NCI-H82 treated with DMSO at 0.1 percent for 48 hours (cell line): ENCODE results near the gene ADAMTSL4.
"Not testable (repeated sequence)": the region's sequence is repeated elsewhere in the genome, so short reads cannot be mapped to it uniquely, and the experiment has no call there.

Source experiments
- DNase-seq: peaks from one replicate; lab custom pipeline; 2025; ENCODE audit not compliant: unreplicated experiment; lab: John Stamatoyannopoulos, UW

The ADAMTSL4 gene

DNA sequence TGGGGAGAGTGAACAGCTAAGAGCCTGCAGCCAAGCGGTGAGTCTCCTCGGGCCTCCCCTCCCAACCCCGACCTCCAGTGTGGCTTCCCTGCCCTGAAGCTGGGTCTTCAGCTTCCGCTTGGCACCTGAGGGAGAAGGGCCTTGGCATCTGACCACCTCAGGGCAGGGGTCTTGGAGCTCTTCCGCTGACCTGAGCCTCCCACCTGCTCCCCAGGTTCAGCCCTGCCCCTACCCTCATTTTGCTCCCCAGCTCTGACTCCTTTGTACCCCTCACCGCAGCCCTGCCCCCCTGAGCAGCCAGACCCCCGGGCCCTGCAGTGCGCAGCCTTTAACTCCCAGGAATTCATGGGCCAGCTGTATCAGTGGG lies 4.9 kb downstream of the ADAMTSL4 start:
- no peak for DNase-seq

DNA sequence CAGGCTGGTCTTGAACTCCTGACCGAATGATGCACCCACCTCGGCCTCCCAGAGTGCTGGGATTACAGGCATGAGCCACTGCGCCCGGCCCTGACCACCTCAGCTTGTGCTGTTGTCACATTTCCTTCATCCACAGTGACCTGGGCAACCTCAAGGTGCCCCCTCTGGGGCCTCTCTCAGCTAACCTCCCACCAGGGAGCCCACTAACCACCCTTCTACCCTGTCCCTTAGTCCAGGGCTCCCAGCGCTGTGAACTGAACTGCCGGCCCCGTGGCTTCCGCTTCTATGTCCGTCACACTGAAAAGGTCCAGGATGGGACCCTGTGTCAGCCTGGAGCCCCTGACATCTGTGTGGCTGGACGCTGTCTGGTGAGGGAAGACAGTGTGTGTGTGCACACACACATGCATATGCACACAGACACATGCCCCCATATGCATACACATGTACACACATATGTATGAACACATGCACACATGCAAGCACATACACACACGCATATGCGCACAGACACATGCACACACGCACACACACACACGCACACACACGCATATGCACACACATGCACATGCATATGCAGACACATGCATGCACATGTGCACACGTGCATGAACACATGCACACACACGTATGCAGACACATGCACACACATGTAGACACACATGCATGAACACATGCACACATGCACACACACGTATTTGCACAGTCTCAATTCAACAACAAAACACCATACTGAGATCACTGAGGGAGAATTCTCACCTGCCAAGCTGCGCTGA lies 6.2 kb downstream of the ADAMTSL4 start:
- no peak for DNase-seq

DNA sequence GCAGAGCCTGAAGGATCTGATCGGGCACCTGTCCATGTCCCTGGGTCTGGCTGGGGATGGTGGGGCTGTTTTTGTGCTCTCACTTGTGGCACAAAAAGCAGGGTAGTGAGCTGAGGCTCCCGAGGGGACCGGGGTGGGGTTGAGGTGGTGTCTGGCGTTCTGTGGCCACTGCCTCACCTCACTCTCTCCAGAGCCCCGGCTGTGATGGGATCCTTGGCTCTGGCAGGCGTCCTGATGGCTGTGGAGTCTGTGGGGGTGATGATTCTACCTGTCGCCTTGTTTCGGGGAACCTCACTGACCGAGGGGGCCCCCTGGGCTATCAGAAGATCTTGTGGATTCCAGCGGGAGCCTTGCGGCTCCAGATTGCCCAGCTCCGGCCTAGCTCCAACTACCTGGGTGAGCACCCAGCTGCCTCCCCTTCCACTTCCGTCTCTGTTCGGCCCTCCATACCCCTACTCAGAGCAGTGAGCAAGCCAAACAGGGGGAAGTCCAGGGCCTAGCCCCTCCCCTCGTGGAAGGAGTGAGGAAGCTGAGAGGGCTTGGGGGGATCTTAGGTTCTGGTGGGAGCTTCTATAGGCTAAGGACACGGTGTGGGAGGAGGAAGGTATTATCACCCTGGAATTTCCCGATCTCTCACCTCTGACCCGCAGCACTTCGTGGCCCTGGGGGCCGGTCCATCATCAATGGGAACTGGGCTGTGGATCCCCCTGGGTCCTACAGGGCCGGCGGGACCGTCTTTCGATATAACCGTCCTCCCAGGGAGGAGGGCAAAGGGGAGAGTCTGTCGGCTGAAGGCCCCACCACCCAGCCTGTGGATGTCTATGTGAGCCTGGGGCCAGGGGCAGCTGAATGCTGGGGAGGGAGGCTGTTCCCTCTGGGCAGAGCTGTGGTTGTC lies 7.0 kb downstream of the ADAMTSL4 start:
- no peak for DNase-seq

DNA sequence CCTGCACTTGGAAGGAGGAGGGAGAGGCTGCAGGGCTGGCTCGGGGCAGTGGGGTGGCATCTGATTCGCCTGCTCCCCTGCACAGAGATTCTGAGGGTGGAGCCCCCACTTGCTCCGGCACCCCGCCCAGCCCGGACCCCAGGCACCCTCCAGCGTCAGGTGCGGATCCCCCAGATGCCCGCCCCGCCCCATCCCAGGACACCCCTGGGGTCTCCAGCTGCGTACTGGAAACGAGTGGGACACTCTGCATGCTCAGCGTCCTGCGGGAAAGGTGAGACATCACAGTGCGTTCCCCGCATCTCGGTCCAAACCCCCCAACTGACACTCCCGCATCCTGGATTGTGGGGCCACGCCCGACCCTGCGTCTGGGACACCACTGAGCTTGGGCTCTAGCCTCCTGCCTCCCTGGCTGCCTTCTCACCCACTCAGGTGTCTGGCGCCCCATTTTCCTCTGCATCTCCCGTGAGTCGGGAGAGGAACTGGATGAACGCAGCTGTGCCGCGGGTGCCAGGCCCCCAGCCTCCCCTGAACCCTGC lies 7.9 kb downstream of the ADAMTSL4 start:
- DNase-seq: no peak

DNA sequence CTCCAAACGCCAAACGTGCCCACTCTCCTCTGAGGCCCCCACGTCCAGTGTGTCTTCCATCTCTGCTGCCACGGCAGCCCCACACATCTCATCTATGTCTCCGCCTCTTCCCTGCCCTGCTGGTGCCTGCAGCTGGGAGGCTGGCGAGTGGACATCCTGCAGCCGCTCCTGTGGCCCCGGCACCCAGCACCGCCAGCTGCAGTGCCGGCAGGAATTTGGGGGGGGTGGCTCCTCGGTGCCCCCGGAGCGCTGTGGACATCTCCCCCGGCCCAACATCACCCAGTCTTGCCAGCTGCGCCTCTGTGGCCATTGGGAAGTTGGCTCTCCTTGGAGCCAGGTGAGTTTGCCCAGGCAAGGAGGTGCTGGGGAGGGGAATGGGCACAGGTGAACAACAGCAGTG lies 8.6 kb downstream of the ADAMTSL4 start:
- no peak for DNase-seq

DNA sequence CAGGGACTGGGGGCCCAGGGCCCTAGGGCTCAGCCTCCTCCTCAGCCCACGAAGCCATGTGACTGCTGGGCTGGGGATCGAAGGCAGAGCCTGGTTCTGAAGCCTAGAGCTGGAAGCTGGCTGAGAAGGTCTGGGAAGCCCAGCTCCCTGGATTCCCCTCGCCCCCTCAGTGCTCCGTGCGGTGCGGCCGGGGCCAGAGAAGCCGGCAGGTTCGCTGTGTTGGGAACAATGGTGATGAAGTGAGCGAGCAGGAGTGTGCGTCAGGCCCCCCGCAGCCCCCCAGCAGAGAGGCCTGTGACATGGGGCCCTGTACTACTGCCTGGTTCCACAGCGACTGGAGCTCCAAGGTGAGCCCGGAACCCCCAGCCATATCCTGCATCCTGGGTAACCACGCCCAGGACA lies 9.1 kb downstream of the ADAMTSL4 start:
- DNase-seq: no peak

DNA sequence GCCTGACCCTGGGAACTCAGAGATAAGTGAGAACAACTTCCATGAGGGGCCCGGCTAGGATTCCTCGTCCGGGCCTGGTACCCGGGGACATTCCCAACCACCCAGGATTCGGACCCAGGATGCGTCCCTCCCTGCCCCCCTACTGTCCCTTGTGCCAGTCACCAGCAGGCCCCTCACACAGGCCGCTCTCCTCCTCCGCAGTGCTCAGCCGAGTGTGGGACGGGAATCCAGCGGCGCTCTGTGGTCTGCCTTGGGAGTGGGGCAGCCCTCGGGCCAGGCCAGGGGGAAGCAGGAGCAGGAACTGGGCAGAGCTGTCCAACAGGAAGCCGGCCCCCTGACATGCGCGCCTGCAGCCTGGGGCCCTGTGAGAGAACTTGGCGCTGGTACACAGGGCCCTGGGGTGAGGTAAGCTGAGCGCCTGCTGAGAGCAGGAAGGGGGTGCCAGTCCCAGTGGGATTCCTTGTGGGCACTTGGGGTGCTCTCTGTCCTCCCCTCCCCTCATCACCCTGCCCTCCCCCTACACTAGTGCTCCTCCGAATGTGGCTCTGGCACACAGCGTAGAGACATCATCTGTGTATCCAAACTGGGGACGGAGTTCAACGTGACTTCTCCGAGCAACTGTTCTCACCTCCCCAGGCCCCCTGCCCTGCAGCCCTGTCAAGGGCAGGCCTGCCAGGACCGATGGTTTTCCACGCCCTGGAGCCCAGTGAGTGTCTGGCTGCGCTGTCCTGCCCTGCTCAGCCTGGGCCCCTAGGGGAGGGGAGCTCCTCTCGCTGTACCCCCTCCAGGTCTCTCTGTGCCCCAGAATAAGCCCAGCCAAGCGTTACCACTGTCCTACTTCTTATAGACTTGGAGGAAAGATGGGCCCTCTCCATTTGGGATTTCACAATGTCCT lies 9.8 kb downstream of the ADAMTSL4 start:
- no peak for DNase-seq

DNA sequence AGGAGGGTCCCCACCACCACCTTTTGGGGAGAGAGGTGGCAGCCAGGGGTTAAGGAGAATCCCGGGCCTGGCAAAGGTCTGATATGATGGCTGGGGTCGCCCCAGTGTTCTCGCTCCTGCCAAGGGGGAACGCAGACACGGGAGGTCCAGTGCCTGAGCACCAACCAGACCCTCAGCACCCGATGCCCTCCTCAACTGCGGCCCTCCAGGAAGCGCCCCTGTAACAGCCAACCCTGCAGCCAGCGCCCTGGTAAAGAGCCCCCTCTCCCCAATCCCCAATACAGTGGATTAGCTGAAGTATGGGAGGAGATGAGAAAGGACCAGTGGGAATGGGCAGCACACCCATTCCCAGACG lies 10.4 kb downstream of the ADAMTSL4 start:
- DNase-seq: no peak

DNA sequence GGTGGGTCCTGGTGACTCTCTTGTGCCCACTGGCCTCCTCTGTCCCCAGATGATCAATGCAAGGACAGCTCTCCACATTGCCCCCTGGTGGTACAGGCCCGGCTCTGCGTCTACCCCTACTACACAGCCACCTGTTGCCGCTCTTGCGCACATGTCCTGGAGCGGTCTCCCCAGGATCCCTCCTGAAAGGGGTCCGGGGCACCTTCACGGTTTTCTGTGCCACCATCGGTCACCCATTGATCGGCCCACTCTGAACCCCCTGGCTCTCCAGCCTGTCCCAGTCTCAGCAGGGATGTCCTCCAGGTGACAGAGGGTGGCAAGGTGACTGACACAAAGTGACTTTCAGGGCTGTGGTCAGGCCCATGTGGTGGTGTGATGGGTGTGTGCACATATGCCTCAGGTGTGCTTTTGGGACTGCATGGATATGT lies 10.8 kb downstream of the ADAMTSL4 start:
- DNase-seq: peak; percentile 65

DNA sequence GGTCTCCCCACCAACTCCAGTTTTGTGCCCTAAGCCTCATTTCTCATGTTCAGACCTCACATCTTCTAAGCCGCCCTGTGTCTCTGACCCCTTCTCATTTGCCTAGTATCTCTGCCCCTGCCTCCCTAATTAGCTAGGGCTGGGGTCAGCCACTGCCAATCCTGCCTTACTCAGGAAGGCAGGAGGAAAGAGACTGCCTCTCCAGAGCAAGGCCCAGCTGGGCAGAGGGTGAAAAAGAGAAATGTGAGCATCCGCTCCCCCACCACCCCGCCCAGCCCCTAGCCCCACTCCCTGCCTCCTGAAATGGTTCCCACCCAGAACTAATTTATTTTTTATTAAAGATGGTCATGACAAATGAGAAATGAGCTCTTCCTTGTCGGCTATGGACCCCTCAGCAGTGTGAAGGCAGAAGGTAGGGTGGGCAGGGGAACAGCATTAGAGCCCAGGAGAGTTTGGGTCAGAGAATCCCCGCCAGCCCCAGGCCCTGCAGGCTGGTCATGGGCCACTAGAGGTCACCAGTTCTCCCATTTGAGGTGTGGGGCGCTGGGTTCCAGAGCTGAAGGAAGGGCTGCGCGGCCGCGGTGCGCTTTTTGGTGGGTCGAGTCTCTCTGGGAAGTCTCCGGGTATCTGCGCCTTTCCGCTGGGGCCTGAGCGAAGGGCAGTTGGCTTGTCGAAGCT lies 11.5 kb downstream of the ADAMTSL4 start:
- peak; percentile 90 for DNase-seq

DNA sequence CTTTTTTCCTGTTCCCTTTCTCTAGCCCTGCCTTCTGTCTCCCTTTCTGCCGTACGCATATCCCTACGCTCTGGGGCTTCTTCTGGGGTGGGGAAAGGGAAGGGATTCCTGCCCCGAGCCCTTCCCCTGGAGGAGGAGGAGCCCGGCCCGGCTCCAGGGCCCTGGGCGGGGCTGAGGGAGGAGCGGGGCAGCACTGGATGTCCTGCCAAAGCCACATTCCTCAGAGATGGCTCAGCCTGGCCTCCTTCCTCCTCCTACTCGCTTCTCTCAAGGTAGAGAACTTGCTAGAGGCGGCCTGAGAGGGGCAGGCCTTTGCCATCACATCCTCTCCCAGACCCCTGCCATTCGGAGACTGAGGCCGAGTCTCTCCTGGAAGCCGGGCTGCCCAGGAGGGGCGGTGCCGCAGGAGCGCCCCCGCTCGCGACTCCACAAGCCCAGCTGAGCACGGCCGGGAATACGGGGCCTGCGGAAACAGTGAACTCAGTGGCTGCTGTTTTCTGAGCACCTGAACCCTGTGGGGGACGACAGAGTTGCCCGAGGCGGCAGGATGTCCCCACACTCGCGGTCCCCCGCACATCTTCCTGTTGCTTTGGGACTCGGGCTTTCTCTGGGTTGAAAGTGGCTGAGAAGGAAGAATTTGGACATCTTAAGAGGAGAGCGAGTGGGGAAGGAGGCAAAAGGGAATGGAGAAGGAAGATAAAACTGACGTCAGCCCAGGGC lies 12.2 kb downstream of the ADAMTSL4 start:
- DNase-seq: peak; percentile 90

DNA sequence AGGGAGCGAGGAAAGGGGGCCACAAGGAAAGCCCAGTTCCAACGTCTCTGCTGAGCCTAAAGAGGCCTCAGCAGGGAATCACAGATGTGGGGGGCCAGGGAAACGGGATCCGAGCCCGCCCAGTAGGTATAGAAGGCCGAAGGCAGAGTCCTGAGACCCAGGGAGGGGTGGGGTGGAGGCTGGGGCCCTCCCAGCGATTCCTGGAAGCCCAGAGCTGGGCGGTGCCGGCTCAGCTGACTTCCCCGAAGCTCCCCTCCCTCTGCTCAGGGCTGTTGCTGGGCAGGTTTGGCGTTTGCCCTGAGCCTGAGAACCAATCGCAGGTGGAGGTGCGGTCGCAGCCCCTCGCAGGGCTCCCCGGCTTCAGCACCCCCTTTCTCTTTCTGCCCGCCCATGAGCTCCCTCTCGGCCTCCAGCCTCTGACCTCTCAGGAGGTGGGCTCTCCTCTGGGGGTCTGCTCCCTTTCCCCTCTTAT lies 12.8 kb downstream of the ADAMTSL4 start:
- DNase-seq: peak; percentile 43

DNA sequence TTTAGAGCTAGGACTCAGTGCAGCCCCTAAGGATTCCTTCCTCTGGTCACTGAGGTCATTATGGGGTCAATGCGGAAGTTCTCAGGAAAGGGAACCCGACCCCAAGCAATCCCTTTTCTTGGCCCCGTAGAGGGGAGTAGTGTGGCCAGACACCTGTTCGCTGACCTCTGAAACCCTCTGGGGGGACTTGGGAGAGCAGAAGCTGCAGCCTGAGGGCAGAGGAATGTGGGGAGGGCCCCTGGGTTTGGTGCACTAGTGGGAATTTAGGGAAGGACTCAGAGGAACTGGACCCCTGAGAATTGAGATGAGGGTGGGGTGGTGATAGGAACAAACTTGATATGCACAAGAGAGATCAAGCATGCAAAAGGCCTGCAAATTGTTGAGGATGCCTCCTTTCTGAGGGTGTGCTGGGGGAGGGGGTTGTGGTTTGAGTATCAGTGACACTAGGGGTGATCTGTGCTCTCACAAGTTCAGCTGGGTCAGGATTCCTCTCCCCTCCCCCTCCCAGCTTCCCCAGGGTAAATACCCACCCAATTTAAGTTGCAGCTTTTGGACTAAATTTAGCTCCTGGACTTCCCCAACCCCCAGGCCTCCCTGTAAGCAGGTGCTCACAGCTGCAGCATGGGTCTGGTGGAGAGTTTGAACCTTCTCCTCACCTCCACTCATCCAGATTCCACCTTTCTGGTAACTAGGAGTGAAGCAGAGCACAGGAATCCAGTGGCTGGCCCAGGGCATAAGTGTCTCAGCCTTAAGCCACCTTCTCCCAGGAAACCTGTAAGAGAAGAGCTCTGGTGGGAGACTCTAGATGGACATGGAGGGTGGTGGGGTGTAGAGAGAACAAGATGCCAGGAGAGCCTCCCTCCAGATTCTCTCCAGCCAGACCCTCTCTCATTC lies 13.5 kb downstream of the ADAMTSL4 start:
- no peak for DNase-seq

DNA sequence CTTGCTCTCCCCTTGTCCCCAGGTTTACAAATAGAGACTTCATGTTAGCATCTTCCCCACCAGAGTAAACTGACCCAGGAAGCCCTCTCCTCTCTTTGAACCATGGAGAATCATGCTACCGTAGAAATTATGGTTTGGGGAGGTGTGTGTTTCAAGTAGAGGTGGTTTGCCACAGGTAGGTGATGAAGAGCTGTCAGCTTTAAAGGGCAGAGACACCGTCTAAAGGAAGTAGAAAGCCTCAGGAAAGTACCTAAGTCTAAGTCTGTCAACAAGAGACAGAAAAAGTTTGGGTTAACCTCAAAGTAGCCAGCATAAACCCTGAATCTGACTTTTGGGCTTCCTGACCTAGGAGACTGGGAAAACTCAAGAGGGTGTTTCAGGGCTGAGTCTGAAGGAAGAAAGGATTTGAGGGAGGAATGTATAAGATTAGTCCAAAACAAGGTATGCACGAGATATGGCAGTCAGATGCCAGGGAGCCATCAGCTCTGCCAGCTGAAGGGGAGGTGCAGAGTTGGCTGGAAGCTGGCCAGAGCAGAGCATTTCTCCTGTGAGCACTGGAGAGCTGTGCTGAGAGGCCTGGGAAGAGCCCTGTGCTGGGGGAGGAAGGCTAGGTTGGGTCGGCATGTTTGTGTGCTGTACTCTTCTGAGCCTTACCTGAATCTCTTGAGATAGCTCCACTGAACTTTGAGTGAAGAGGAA lies 14.3 kb downstream of the ADAMTSL4 start:
- DNase-seq: no peak

DNA sequence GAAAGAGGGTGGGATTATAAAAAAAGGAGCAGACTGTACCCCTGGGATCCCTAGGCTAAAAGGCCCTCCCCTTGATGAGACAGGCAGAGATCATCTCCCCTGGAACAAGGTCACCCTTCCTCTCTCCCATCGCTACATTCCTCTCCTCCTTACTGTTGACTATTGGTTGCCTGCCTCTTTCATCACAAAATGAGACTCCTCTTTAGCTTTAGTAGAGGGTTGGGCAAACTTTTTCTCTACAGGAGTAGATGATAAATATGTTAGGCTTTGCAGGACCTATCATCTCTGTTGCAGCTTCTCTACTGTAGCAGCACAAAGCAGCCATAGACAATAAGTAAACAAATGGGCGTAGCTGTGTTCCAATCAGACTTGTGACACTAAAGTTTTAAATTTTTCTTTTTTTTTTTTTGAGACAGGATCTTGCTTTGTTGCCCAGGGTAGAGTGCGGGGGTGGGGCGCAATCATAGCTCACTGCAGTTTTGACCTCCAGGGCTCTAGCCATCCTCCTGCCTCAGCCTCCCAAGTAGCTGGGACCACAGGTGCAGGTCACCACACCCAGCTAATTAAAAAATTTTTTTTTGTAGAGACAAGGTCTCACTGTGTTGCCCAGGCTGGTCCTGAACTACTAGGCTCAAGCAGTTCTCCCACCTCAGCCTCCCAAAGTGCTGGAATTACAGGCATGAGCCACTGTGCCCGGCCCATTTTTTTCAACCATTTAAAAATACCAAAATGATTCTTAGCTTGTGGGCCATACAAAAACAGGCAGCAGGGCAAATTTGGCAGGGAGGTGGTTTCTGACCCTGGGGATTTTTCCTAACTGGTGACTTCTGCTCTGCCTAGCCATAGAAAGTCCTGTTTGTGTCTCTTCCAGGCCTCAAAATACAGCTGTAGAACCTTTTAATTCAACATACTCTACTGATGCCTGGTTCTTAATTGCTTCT lies 15.1 kb downstream of the ADAMTSL4 start:
- DNase-seq: no peak

DNA sequence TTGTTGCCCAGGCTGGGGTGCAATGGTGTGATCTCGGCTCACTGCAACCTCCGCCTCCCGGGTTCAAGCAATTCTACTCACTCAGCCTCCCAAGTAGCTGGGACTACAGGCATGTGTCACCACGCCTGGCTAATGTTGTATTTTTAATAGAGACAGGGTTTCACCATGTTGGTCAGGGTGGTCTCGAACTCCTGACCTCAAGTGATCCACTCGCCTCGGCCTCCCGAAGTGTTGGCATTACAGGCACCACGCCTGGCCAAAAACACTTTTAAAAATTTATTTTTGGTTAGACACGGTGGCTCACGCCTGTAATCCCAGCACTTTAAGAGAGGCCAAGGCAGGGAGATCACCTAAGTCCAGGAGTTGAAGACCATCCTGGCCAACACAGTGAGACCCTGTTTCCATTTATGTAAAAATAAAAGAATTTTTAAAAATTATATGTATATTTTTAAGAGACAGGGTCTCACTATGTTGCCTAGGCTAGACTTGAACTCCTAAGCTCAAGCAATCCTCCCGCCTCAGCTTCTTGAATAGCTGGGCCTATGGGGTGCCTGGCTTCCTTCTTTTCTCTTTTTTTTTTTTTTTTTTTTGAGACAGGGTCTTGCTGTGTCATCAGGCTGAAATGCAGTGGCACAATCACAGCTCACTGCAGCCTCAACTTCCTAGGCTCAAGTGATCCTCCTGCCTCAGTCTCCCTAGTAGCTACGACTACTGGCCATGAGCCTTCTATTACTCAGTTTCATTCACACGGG lies 16.2 kb downstream of the ADAMTSL4 start:
- not testable (repeated sequence) for DNase-seq
